Measurements from ENCODE around the gene CNGB1.
A peak's percentile ranks its signal among the peaks of the same experiment; 100 is the strongest.
"Not testable (repeated sequence)": the region's sequence is repeated elsewhere in the genome, so short reads cannot be mapped to it uniquely, and the experiment has no call there.

Gene CNGB1

GRCh38 chr16:57970970-57971369 is at the start of gene CNGB1:
Gene CNGB1 (minus strand): TSS chr16:57971128. CDS start chr16:57967286, 3,842 bp downstream.
- no peak for DNase-seq (ENCODE audit: low spot score)

- DNase-seq (ENCODE audit: low spot score) = no peak
Measured at GRCh38 chr16:58019866-58020538, 49.1 kb upstream of the CNGB1 start.

GRCh38 chr16:58018803-58019202 is 47.9 kb upstream of the CNGB1 start:
- DNase-seq (ENCODE audit: low spot score) = no peak

GRCh38 chr16:58016840-58017446 is 46.0 kb upstream of the CNGB1 start:
- DNase-seq (ENCODE audit: low spot score) = no peak

- DNase-seq (ENCODE audit: low spot score) = no peak
Measured at GRCh38 chr16:58013201-58013956, 42.5 kb upstream of the CNGB1 start.

GRCh38 chr16:58012481-58012880 is 41.6 kb upstream of the CNGB1 start:
- DNase-seq (ENCODE audit: low spot score) = no peak

GRCh38 chr16:58011652-58012051 is 40.7 kb upstream of the CNGB1 start:
- peak; percentile 81 for DNase-seq (ENCODE audit: low spot score)

- no peak for DNase-seq (ENCODE audit: low spot score)
Measured at GRCh38 chr16:58010886-58011285, 40.0 kb upstream of the CNGB1 start.

GRCh38 chr16:58009856-58010416 is 39.0 kb upstream of the CNGB1 start:
- DNase-seq (ENCODE audit: low spot score) = no peak

GRCh38 chr16:58004736-58005135 is 33.8 kb upstream of the CNGB1 start:
- DNase-seq (ENCODE audit: low spot score) = not testable (repeated sequence)

GRCh38 chr16:58002936-58003335 is 32.0 kb upstream of the CNGB1 start:
- DNase-seq (ENCODE audit: low spot score) = no peak

GRCh38 chr16:58002416-58002800 is 31.5 kb upstream of the CNGB1 start:
- no peak for DNase-seq (ENCODE audit: low spot score)

- DNase-seq (ENCODE audit: low spot score) = no peak
Measured at GRCh38 chr16:58001781-58002415, 31.0 kb upstream of the CNGB1 start.

- peak; percentile 95 for DNase-seq (ENCODE audit: low spot score)
Measured at GRCh38 chr16:58000706-58001676, 30.1 kb upstream of the CNGB1 start, which contains the start of gene USB1. Gene USB1 (plus strand): TSS chr16:58001407. CDS start chr16:58001484, 77 bp downstream.

- DNase-seq (ENCODE audit: low spot score) = peak; percentile 32
Measured at GRCh38 chr16:57999971-58000705, 29.2 kb upstream of the CNGB1 start, which contains the start of gene ZNF319. Gene ZNF319 (minus strand): TSS chr16:58000672. CDS start chr16:57998265, 2,407 bp downstream.

- DNase-seq (ENCODE audit: low spot score) = peak; percentile 26
Measured at GRCh38 chr16:57999366-57999970, 28.5 kb upstream of the CNGB1 start.

- DNase-seq (ENCODE audit: low spot score) = no peak
Measured at GRCh38 chr16:57998992-57999365, 28.1 kb upstream of the CNGB1 start.

- no peak for DNase-seq (ENCODE audit: low spot score)
Measured at GRCh38 chr16:57998486-57998885, 27.6 kb upstream of the CNGB1 start.

GRCh38 chr16:57997528-57998265 is 26.8 kb upstream of the CNGB1 start:
- DNase-seq (ENCODE audit: low spot score) = no peak
